HG02588 (cell line): ENCODE measurements around the gene NIPAL4.
A peak's percentile ranks its signal among the peaks of the same experiment; 100 is the strongest.
"Not testable (repeated sequence)": the region's sequence is repeated elsewhere in the genome, so short reads cannot be mapped to it uniquely, and the experiment has no call there.

Source experiments
- ATAC-seq: cut with Tn5 transposase; IDR thresholded peaks from one replicate; pipeline ENCODE4 v1.9.1; 2021; ENCODE audit warnings: mild to moderate bottlenecking, moderate library complexity; ENCODE audit not compliant: unreplicated experiment

NIPAL4 gene

DNA sequence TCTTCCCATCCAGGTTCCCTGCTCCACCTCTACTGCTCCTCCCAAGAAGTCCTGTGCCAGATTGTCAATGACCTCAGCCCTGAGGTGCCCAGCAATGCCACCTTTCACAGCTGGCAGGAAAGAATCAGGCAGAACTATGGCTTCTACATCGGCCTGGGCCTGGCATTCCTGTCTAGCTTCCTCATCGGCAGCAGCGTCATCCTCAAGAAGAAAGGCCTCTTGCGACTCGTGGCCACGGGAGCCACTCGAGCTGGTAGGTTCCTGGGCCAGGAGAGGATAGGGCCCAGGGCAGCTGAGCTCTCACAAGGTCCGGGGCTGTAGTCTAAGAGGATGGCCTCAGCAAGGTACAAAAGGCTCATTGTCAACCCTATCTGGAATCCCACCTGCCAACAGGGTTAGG lies 3.1 kb downstream of the NIPAL4 start:
- no peak for ATAC-seq

DNA sequence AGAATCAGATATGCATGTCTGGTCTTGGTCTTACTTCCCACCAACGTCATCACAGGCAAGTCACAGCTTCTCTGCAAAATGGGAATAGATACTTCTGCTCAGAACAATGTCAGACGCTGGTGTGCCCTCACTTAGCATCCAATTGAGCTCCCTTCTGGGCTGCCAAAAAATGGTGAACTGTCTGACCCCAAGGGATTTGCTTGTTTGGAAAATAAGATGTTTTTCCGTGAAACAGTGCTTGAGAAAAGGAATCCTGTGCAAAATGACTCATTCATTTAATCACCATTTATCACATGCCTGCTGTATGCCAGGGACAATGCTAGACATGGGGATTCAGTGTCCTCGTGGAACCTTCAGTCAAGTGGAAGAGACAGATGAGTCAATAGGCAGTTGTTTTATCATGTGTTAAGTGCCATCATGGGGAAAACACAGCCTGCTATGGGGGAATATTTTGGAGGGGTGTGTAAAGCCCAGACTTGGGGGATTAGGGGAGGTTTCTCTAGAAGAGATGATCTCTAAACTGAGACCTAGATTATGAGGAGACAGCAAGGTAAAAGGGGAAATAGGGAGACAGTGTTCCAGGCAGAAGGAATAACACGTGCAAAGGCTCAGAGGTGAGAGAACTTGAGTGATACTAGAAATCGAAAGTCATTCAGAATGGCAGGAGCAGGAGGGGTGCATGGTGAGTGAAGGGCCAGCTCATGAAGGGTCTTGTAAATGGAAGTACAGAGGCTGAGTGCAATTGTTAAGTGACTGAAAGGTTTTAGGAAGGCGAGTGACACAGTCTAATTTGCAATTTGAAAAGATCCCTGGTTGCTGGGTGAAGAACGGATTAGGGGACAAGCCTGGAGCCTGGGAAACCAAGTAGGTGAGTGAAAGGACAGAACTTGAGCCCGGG lies 3.9 kb downstream of the NIPAL4 start:
- peak; percentile 14 for ATAC-seq

GRCh38 chr5:157464519-157465171 lies 4.6 kb downstream of the NIPAL4 start:
- peak; percentile 80 for ATAC-seq

- ATAC-seq, result no peak
Observed at GRCh38 chr5:157468293-157468965, 8.4 kb downstream of the NIPAL4 start.

GRCh38 chr5:157469073-157469472 lies 9.1 kb downstream of the NIPAL4 start:
- ATAC-seq, result no peak

- no peak for ATAC-seq
Observed at GRCh38 chr5:157469687-157470086, 9.7 kb downstream of the NIPAL4 start.

- ATAC-seq, result no peak
Observed at GRCh38 chr5:157470631-157471030, 10.6 kb downstream of the NIPAL4 start.

DNA sequence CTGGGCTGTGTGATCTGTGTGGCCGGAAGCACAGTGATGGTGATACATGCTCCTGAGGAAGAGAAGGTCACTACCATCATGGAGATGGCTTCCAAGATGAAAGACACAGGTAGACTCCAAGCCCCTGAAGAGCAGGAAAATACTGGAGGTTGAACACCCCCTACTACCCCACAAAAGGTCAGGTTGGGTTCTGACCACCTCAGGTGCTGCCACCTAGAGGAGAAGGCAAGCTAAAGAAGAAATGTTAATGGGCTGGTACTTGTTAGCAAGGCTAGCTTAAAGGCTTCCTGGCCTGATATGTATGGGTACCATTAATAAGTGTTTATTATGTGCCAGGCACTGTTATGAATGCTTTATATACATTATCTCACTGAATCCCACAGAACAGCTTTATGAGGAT lies 11.7 kb downstream of the NIPAL4 start:
- no peak for ATAC-seq

DNA sequence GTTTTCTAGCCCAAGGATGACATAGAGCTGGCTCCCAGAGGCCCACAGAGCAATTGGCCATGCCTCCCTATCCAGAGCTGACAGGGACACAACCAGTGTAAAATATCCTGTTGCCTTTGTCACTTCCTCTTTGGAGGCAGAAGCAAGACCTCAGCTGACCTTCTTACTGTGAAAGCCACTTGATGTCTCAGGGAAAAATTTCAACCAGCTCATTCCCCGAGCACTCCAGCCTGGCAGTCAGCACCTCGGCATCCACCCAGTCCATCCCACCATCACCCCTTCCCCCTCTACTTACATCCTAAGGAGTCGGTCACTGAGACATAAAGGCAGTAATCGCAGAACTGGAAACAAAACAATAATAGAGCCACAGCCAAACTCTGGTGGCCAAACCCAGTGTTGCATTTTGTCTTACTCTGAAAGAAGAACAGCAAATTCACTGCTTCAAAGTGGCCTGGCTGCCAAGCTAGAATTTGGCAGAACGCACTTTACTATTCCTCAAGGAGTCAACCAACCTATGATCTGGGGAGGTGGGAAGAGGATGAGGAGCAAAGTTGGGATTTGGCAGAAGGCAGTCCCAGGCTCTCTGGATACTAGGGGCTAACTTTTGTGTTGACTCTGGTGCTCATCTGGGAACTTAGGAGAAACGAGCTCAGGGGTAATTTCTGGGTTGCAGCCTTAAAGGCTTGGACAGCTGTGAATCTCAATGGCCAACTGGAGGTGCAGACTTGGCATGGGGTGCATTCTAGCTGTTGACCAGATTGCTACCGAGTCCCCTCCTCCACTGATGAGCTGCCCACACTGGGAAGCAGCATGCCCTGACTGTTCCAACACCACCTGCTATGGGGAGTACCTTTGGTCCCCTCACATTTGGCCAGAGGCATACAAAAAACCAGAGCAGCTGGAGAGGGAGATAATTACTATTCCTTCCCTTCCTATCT lies 13.6 kb downstream of the NIPAL4 start:
- ATAC-seq, result no peak

GRCh38 chr5:157475432-157475831 lies 15.4 kb downstream of the NIPAL4 start:
- ATAC-seq, result no peak

DNA sequence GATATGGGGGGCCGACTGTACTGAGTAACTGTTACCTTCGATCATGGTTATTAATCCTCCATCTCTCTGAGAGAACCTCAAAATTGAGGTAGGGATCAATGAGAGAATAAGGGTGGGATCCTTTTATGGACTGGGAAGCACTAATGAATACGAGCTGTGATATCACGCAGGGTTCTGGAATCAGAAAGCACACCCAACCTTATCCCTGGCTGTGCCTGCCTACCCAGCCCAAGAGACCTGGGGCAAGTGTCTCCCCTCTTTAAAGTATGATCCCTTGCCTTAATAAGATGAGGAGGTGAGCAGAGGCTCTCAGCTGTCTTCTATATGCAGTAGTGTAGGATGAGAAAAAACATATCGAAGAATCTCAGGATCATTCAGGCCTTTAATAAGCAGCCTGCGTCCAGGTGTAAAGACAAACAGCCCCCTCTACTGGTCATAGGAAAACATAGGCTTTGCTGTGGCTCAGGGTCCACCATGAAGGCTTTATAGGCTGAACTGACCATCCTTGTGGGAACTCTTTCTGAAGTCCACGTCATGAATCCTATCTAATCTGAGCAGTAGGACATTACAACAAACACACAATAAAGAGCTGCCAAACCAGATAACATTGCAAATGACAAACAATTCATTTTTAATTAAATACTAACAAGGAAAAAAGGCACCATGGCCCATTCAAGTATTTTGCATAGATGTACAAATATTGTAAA lies 16.8 kb downstream of the NIPAL4 start:
- ATAC-seq, result no peak

DNA sequence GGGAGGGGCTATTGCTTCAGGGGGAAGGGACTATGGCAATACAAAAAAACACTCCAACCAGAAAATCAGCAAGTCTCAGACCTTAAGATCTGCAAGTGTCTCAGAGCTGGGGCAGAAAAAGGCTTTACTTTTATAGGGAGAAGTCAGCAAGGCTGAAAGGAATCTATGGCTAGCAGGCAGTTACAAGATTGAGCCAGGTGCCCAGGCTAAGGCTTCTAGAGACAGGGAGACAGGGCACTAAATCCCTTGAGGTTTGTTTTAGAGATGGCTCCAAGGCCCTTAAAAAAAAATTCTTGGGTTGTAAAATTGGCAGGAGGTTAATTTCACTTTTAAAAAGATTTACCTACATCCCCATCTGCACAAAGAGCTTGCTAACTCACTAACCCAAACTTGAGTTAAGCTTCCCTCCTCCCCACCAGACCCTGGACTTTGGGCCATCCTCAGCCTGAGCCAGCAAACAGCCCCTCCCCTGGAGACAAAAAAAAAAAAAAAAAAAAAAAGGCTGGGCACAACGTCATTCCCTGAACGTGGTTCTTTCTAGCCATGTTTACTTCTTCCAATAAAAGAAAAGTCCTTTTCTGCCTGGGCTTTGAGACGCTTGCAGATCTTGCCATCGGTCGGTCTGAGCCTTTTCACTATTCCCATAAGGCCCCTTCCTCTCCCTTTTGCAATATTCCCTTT lies 17.9 kb downstream of the NIPAL4 start:
- no peak for ATAC-seq

DNA sequence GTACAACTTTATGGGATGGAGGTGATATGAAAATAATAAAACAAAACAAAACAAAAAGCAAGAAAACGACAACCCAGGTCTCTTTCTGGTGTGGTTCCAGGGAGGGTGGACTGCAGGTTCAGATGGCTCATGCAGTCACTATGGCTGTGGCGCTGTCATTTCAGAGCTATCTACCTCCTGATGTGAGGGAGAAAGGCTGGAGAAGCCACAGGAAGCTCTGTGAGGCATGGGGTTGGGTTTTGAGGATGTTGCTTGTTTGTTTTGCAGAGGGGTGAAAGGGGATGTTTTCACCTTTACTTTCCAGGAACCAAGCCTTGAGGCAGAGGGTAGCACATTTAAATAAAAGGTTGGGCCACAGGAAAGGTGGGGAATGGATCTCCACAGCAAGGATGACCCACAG lies 18.7 kb downstream of the NIPAL4 start:
- no peak for ATAC-seq

DNA sequence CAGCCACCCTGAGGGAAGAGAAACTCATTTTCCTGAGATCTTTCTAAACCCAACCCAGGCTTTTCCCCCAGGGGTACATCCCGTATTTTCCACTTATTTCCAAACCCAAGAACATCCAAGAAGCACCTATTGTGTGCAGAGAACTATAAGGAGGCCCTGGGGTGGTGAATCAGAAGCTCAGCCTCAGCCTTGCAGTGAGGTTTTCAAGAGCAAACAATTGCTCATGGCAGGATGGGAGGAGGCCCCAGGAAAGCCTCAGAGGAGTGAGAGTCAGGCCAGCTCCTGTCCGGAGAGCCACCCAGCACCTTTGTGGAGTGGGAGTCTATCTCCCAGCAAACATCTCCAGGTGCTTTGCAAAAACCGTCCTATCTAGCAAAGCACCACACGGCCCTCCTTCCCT lies 19.2 kb downstream of the NIPAL4 start:
- ATAC-seq, result no peak

- no peak for ATAC-seq
Observed at GRCh38 chr5:157479612-157480510, 19.8 kb downstream of the NIPAL4 start.

DNA sequence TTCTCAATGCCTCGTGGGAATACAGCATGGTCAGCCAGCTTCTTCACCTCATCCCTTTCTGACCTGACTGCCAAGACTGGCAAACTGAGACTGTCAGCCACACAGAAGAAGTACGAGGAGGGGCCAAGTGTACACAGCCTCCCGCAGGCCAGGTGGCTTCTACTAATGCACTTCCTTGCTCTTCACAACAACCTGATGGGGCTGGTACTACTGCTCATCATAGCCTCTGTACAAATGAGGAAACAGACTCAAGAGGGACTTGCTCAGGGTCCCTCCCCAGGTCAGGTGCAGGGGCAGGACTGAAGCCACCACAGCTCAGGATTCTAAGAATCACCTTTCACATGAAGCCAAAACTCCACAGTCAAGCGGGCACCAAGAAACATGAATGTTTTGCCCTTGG lies 21.3 kb downstream of the NIPAL4 start:
- ATAC-seq, result no peak

DNA sequence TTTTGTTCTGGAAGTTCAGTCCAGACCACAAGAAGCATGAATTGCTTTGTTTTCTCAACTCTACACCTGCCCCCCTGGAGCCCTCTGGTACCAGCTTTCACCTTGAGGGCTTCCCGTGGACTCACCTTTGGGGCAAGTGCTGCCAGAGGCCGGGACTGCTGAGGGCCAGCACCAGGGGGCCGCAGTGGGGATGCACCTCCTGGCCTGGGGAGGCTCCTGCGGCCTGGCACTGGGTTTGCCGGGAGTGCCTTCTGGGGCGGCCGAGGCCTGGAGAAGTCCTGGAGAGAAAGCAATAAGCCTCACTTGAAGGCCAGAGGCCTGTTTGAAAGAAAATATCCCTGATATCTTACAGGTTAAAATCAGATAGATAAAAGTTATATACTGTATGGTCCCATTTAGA lies 21.7 kb downstream of the NIPAL4 start:
- ATAC-seq, result no peak

DNA sequence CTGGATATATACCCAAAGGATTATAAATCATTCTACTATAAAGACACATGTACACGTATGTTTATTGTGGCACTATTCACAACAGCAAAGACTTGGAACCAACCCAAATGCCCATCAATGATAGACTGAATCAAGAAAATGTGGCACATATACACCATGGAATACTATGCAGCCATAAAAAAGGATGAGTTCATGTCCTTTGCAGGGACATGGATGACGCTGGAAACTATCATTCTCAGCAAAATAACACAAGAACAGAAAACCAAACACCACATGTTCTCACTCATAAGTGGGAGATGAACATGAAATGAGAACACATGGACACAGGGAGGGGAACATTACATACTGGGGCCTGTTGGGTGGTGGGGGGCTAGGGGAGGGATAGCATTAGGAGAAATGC lies 22.7 kb downstream of the NIPAL4 start:
- ATAC-seq, result not testable (repeated sequence)

GRCh38 chr5:157484768-157485167 lies 24.8 kb downstream of the NIPAL4 start:
- no peak for ATAC-seq
